ENCODE measurements around the gene TTC39A.

- TF ChIP-seq POLR2A (IDR thresholded peaks at IDR 0.05; ENCODE audit: borderline replicate concordance, extremely low read depth, insufficient read depth, insufficient read length) (no peak), CTCF (IDR thresholded peaks at IDR 0.05 in 2 of 3, conservative IDR thresholded peaks at IDR 0.05 in 1 of 3; ENCODE audit: borderline replicate concordance in 1 of 3, insufficient read depth in 1 of 3, low read depth in 2 of 3, low read length in 2 of 3) (no peak), MAX (IDR thresholded peaks at IDR 0.05) (no peak), ZFX (IDR thresholded peaks at IDR 0.05) (no peak), REST (IDR thresholded peaks at IDR 0.05; ENCODE audit: low read depth) (no peak), EZH2 (IDR thresholded peaks at IDR 0.05) (no peak), YY1 (IDR thresholded peaks at IDR 0.05; ENCODE audit: extremely low read depth, insufficient replicate concordance, low read depth, low read length) (no peak), POLR2AphosphoS5 (IDR thresholded peaks at IDR 0.05; ENCODE audit: low read depth, low read length) (no peak), ZNF274 (IDR thresholded peaks at IDR 0.05; ENCODE audit: low read depth, low read length) (no peak)
Measured at GRCh38 chr1:51240084-51240483, 90.3 kb downstream of the TTC39A start.
